Measurements from ENCODE around the gene RAB38.
A peak's percentile ranks its signal among the peaks of the same experiment; 100 is the strongest.

RAB38 gene

DNA sequence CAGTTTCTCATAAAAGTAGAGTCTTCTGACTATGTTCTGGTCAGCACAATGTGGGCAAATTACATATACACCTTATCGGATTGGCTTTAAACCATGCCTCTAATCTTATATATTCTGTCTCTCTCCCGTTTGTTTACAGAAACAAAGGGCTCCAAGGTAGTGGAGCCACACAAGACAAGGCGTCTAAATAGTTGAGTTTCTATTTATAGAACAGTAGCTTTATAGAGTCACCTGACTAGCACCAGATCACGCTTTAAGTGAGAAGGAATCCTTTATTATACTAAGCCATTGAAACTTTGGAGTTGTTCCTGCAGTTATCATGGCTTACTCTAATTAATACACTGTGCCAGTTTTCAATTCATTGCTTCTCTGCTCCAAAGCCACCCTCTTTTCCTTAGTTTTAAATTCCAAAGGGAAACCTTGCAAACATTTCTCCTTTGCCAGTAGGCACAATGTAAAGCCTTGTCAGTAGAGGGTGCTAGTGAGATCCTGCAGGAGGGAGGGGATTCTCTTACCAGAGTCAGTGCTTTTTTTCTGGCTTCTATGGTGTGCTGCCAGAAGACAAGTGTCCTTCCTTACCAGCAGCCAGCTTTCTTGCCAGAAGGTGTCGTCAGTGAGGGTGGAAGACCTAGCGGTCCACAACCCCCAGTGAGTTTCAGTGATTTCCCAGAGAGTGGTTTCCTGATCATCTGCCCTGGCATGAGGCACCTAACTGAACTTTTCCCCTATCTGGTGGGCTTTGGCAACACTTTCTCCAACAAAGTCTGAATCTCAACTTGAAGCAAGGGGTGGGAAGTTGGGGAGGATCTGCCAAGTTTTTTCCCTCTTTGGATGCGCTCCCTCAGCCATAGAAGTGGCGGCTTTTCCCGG lies 71.7 kb downstream of the RAB38 start:
- peak; percentile 50 for DNase-seq (ENCODE audit: low spot score)

DNA sequence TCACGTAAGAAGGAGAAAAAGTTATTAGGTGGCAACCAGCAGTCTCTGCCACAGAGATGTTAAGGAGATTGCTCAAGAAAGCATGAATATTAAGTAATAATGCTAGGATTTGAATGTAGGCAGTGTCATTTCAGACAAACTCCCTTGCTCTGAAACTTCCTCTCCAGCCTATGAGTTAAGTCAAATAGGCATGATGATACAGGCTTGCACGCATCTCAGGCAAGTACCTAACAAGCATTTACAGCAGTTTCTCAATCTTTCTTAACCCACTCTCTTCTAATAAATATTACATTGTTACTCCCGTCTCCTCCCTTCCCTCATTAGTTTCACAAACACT lies 72.7 kb downstream of the RAB38 start:
- DNase-seq (ENCODE audit: low spot score), result no peak

DNA sequence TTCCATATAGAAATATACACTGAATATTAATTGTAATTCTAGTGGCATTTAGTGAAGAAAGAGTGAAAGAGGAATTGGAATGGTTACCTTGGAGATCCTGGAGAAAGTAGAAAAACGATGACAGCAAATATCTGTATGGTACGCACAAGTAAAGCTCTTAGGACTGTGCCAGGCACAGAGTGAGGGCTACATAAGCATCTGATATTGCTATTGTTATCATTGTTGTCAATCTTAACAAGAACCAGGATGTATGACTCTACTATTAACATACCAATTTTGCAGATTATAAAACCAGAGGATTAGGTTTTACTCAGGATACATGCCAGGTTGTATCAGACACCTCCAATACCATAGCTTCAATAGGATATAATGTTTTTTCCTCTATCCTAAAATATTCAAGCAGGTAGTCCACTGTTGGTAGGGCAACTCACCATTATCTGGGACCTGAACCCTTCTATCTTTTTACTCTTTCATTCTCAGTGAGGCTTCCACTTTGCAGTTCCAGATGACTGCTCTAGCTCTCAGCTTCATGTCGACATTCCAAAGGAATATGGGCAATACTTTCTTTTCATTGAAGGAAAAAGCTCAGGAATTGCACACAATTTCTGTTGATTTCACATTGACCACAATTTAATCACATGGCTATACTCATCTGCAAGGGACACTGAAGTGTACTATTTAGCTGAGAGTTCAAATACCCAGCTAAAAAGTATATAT lies 73.2 kb downstream of the RAB38 start:
- DNase-seq (ENCODE audit: low spot score), result no peak

DNA sequence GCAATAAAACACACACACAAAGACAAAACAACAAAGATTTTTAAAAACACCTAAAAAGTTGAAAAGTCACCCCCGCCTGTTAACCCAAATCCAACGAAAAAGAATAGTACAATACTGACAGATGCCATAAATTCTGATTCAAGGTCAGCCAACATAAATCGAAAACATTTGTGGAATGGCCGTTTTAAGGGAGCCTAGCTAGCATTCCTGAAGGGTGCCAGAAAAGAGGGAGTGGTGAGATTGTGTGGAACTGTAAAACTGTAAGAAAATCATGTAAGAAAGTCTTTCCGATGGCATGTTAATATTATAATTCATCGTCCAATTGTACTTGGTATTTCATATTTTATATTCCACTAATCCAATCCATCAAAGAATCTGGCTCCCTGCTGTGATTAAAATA lies 75.1 kb downstream of the RAB38 start:
- DNase-seq (ENCODE audit: low spot score), result no peak

DNA sequence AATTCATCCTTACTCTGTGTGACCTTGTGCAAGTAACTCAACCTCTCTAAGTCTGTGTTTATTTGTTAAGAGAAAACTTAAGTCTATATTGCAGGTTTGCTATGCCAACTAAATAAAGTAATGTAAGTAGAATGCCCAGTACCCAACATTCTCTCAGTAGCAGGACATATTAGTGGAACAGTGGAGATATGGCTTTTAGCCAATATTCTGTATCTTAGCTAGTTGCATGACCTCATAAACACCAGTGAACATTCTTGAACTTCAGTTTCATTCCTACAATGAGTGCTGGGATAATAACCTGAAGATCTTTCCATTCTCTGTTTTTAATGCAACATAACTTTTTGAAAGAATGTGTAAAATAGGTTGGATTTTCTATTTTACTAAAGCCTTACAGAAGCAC lies 77.0 kb downstream of the RAB38 start:
- DNase-seq (ENCODE audit: low spot score), result no peak

DNA sequence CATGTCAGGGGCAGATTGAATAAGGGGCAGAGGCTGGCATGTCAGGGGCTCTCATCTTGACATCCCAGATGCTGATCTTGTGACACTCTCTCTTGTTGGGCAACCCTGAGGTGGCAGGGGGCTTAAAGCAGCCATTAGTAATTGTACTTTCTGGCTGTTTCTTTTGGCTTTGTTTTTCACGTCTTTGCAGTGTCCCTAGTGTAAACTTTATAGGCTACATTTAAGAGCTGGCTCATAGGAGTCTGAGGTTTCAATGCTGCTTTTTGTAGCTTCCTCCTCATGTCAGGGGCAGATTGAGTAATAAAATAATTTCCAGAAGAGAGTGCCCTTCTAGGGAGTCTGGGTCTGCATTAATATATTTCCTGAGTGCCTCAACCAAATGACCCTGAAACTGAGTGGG lies 86.1 kb downstream of the RAB38 start:
- no peak for DNase-seq (ENCODE audit: low spot score)

DNA sequence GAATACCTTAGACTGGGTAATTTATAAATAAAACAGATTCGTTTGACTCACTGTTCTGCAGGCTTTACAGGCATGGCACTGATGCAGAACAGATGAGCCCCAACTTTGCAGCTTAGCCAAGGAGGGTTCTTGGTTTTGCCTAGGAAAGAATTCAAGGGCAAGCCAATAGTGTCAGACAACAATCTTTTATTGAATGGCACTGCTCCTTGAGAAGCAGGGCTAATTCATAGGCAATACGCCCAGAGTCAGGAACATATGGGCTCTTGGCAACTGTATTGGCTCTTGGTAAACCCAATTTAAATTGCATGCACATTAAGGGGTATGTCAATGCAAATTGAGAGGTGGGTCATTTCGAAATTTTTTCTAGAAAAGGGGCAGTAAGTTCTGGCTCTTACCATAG lies 87.9 kb downstream of the RAB38 start:
- DNase-seq (ENCODE audit: low spot score), result no peak

DNA sequence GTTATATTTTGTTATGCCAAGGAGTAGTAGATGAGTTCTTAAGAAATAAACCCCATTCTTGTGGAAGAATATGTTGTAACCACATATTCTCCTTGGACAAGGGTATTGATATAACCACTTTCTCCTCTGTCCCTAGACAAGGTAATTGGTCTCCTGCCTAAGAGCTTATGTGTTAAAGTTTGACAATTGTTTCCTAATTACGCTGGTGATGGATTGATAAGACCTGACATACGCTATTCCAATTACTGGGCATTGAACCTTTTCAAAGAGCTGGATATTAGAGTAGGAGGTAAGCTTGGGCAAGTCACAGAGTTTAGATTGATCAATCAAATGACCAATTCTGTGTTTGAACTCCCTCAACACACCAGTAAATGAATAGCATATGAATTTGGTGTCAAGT lies 88.9 kb downstream of the RAB38 start:
- DNase-seq (ENCODE audit: low spot score), result no peak

DNA sequence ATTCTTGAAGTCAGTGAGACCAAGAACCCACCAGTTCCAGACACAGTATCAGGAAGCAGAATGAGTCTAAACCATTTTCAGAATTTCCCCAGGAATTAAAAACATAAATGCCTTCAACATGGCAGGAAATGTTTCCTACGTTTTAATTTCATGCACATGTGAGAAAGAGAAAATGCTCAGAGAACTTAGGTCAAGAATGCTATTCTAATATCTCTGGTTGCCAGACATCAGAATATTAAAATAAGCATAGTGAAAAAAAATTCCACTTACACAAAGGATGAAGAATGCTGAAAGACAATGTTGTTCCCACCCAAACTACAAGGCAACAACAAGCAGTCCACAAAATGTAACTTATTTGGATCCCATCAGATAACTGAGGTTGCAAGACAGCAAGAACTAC lies 104.8 kb downstream of the RAB38 start:
- no peak for DNase-seq (ENCODE audit: low spot score)

DNA sequence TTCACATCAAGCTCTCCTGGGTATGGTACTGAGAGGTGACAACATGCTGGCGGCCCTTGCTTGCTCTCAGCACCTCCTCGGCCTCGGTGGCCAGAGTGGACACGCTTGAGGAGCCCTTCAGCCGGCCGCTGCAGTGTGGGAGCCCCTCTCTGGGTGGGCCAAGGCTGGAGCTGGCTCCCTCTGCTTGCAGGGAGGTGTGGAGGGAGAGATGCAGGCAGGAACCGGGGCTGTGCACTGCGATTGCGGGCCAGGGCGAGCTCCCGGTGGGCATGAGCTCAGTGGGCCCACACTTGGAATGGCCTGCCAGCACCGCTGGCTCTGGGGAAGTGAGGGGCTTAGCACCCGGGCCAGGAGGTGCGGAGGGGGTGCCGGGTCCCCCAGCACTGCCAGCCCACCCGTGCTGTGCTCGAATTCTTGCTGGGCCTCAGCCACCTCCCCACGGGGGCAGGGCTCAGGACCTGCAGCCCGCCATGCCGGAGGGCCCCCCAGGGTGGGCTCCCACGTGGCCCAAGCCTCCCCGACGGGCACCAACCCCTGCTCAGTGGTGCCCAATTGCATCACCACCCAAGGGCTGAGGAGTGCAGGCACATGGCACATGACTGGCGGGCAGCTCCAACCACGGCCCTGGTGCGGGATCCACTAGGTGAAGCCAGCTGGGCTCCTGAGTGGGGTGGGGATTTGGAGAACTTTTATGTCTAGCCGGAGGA lies 106.2 kb downstream of the RAB38 start:
- no peak for DNase-seq (ENCODE audit: low spot score)

DNA sequence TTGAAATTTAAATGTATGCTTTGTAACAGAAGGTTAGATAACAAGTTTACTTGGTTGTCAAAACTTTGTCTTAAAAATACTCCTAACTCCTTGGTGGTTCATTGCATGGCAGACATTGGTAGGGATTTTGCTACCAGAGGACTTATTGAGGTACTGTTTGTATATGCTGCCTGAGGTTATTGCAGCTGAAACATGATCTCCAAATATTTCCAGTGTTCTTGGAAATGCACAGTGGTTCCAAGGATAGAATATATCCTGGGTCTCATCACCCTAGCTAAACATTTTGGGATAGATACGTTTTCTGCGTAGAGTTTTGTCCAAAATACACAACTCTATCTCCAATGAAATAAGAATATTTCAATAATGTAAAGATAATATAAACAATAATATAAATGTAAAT lies 109.2 kb downstream of the RAB38 start:
- DNase-seq (ENCODE audit: low spot score), result no peak

DNA sequence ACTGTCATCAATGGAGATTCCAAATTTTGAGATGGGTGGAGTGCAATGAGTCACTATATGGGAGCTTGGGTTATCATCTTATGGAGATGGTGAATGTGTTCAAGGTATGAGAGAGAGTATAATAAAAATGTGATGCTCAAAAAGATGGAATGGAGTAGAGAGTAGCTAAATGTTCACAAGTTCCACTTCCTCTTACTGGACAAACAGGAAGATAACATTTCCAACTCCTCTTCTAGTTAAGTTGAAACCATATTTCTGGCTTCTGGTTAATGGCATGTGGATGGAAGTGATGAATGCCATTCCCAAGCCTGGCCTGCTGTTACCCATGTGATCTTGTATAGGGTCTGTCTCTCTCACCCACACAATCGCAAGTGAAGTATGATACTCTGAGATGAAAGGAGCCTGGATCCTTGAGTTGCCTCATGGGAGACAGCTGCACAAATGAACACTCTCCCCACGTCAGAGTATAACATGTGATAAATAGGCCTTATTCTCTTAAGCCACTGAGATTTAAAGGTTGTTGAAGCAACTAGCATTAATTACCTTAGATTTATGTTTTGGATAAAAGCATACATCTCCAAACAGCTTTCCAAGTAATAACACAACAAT lies 111.0 kb downstream of the RAB38 start:
- DNase-seq (ENCODE audit: low spot score), result no peak
